Trophoblast cell (in vitro differentiated cells and primary cell): Measurements from ENCODE around the gene SYNPR.

Source experiments
- DNase-seq, 2 donors: peaks; one replicate each; pipeline ENCODE4 v3.0.0-alpha.2; 2016
- H2AFZ ChIP-seq: 2 replicates; pipeline ENCODE4 v1.6.1; 2013; ENCODE audit warnings: low read length, moderate library complexity, mild to moderate bottlenecking; ENCODE audit not compliant: insufficient read depth, poor library complexity
- H2AK5ac ChIP-seq: 2 replicates; pipeline ENCODE4 v1.6.1; 2013; ENCODE audit warnings: mild to moderate bottlenecking, low read length
- H2BK120ac ChIP-seq: 2 replicates; pipeline ENCODE4 v1.6.1; 2013; ENCODE audit warnings: low read length, mild to moderate bottlenecking, moderate library complexity; ENCODE audit not compliant: insufficient read depth, poor library complexity
- H2BK12ac ChIP-seq: 2 replicates; pipeline ENCODE4 v1.6.1; 2013; ENCODE audit warnings: mild to moderate bottlenecking, low read length, moderate library complexity
- H2BK5ac ChIP-seq: 2 replicates; pipeline ENCODE4 v1.6.1; 2013; ENCODE audit warnings: low read length, low read depth, moderate library complexity, mild to moderate bottlenecking; ENCODE audit not compliant: poor library complexity
- H3K14ac ChIP-seq: 2 replicates; pipeline ENCODE4 v1.6.1; 2013; ENCODE audit warnings: mild to moderate bottlenecking, low read length
- H3K18ac ChIP-seq: 2 replicates; pipeline ENCODE4 v1.6.1; 2013; ENCODE audit warnings: mild to moderate bottlenecking, low read length
- H3K23ac ChIP-seq: 2 replicates; pipeline ENCODE4 v1.6.1; 2013; ENCODE audit warnings: low read length
- H3K27ac ChIP-seq: 2 replicates; pipeline ENCODE4 v1.5.1; 2013; ENCODE audit warnings: low read depth, mild to moderate bottlenecking, inconsistent platforms, low read length, moderate library complexity
- H3K27me3 ChIP-seq: 2 replicates; pipeline ENCODE4 v1.6.1; 2013; ENCODE audit warnings: inconsistent platforms, mild to moderate bottlenecking, low read length, moderate library complexity; ENCODE audit not compliant: insufficient read depth
- H3K36me3 ChIP-seq, 2 experiments: 1 replicate in 1 of 2; 2 replicates in 1 of 2; pipeline ENCODE4 v1.6.1; 2013; ENCODE audit warnings: low read length in 2 of 2, mild to moderate bottlenecking in 2 of 2, moderate library complexity in 1 of 2; ENCODE audit not compliant: insufficient read depth in 2 of 2, control insufficient read depth in 1 of 2
- H3K4ac ChIP-seq: 2 replicates; pipeline ENCODE4 v1.6.1; 2013; ENCODE audit warnings: low read depth, mild to moderate bottlenecking, low read length, moderate library complexity
- H3K4me1 ChIP-seq, 2 experiments: 1 replicate in 1 of 2; 2 replicates in 1 of 2; pipeline ENCODE4 v1.6.1; 2013; ENCODE audit warnings: low read length in 2 of 2, mild to moderate bottlenecking in 2 of 2, moderate library complexity in 1 of 2; ENCODE audit not compliant: insufficient read depth in 2 of 2, control insufficient read depth in 1 of 2
- H3K4me2 ChIP-seq: 2 replicates; pipeline ENCODE4 v1.6.1; 2013; ENCODE audit warnings: inconsistent platforms, mild to moderate bottlenecking, low read length, moderate library complexity
- H3K4me3 ChIP-seq: 2 replicates; pipeline ENCODE4 v1.5.1; 2013; ENCODE audit warnings: mild to moderate bottlenecking, low read depth, low read length, inconsistent platforms
- H3K79me1 ChIP-seq: one replicate; pipeline ENCODE4 v1.6.1; 2013; ENCODE audit warnings: low read length
- H3K79me2 ChIP-seq: 2 replicates; pipeline ENCODE4 v1.6.1; 2013; ENCODE audit warnings: low read length, mild to moderate bottlenecking; ENCODE audit not compliant: control insufficient read depth, insufficient read depth, poor library complexity
- H3K9ac ChIP-seq: 2 replicates; pipeline ENCODE4 v1.6.1; 2013; ENCODE audit warnings: mild to moderate bottlenecking, low read length
- H3K9me3 ChIP-seq: 2 replicates; pipeline ENCODE4 v1.6.1; 2013; ENCODE audit warnings: low read depth, mild to moderate bottlenecking, control low read depth, inconsistent platforms, low read length; ENCODE audit not compliant: insufficient read depth
- H4K12ac ChIP-seq: 2 replicates; pipeline ENCODE4 v1.6.1; 2013; ENCODE audit warnings: low read depth, mild to moderate bottlenecking, low read length, moderate library complexity
- H4K8ac ChIP-seq: 2 replicates; pipeline ENCODE4 v1.6.1; 2013; ENCODE audit warnings: low read depth, mild to moderate bottlenecking, low read length, moderate library complexity
- H4K91ac ChIP-seq: one replicate; pipeline ENCODE4 v1.6.1; 2013; ENCODE audit warnings: low read depth, mild to moderate bottlenecking, low read length, moderate library complexity
- WGBS: extraction: QIAGEN DNeasy Blood & Tissue Kit; methylation state at CpG from one replicate; pipeline ENCODE4 v1.1.7; 2013; ENCODE audit warnings: missing lambda C conversion rate; ENCODE audit not compliant: insufficient read length, insufficient coverage; ENCODE audit errors: extremely low coverage; 5-methylcytosine and 5-hydroxymethylcytosine counted together

Gene SYNPR

GRCh38 chr3:63232764-63233396 lies 45.2 kb upstream of the SYNPR start:
- no peak overlapping the region for H4K8ac ChIP-seq
- no peak overlapping the region for H3K14ac ChIP-seq
- no CpG with 5 or more reads among the region's 3 CpGs for WGBS

GRCh38 chr3:63240381-63240902 lies 37.7 kb upstream of the SYNPR start:
- Histone ChIP-seq H3K79me2 (no peaks in the 10 kb centered on the region), H2BK120ac (no peak overlapping the region), H4K91ac (no peak overlapping the region), H3K23ac (no peak overlapping the region), H4K12ac (no peak overlapping the region), H3K27ac (no peak overlapping the region), H2BK5ac (no peak overlapping the region), H3K4me3 (no peak overlapping the region), H3K36me3 (no peaks in the 10 kb centered on the region), H3K9me3 (peaks cover 2% of the 10 kb centered on the region), H3K27me3 (no peaks in the 10 kb centered on the region), H3K79me1 (no peaks in the 10 kb centered on the region), H3K4me2 (no peak overlapping the region), H2AFZ (no peak overlapping the region), H2BK12ac (no peak overlapping the region), H3K14ac (no peak overlapping the region), H2AK5ac (no peak overlapping the region), H3K4me1 (no peaks in the 10 kb centered on the region), H3K4ac (no peak overlapping the region), H3K18ac (no peak overlapping the region), H4K8ac (no peak overlapping the region), H3K9ac (no peak overlapping the region)
- no CpG with 5 or more reads among the region's 5 CpGs for WGBS
- no peak for DNase-seq

More at GRCh38 chr3:63232764-63233396, 45.2 kb upstream of the SYNPR start:
- H4K12ac ChIP-seq = no peak overlapping the region
- no peak overlapping the region for H2AFZ ChIP-seq
- H2BK5ac ChIP-seq = no peak overlapping the region
- no peak overlapping the region for H3K18ac ChIP-seq
- H2BK120ac ChIP-seq = no peak overlapping the region
- H3K36me3 ChIP-seq = no peaks in the 10 kb centered on the region
- H3K9ac ChIP-seq = no peak overlapping the region
- no peak overlapping the region for H2AK5ac ChIP-seq
- H2BK12ac ChIP-seq = no peak overlapping the region
- H3K9me3 ChIP-seq = no peaks in the 10 kb centered on the region
- H3K4me3 ChIP-seq = no peak overlapping the region
- peak in 1 of 2 donors; percentile 36 for DNase-seq
- no peak overlapping the region for H3K23ac ChIP-seq
- no peak overlapping the region for H3K4ac ChIP-seq
- no peak overlapping the region for H3K4me2 ChIP-seq
- no peak overlapping the region for H4K91ac ChIP-seq
- H3K79me2 ChIP-seq = no peaks in the 10 kb centered on the region
- H3K79me1 ChIP-seq = no peaks in the 10 kb centered on the region
- H3K27me3 ChIP-seq = no peaks in the 10 kb centered on the region
- H3K4me1 ChIP-seq = no peaks in the 10 kb centered on the region
- no peak overlapping the region for H3K27ac ChIP-seq

GRCh38 chr3:63242124-63242523 lies 36.0 kb upstream of the SYNPR start:
- Histone ChIP-seq H3K4me1 (no peaks in the 10 kb centered on the region), H2BK12ac (no peak overlapping the region), H3K27me3 (no peaks in the 10 kb centered on the region), H3K14ac (no peak overlapping the region), H3K9me3 (peaks cover 2% of the 10 kb centered on the region), H4K12ac (no peak overlapping the region), H3K9ac (no peak overlapping the region), H2AK5ac (no peak overlapping the region), H2BK120ac (no peak overlapping the region), H3K23ac (no peak overlapping the region), H2BK5ac (no peak overlapping the region), H3K79me2 (no peaks in the 10 kb centered on the region), H4K91ac (no peak overlapping the region), H3K27ac (no peak overlapping the region), H3K36me3 (no peaks in the 10 kb centered on the region), H3K4me2 (no peak overlapping the region), H3K4me3 (no peak overlapping the region), H3K4ac (no peak overlapping the region), H2AFZ (no peak overlapping the region), H3K79me1 (no peaks in the 10 kb centered on the region), H4K8ac (no peak overlapping the region), H3K18ac (no peak overlapping the region)
- DNase-seq = no peak
- WGBS = no CpG with 5 or more reads among the region's 2 CpGs

- Histone ChIP-seq H2AFZ (no peak overlapping the region), H2BK120ac (no peak overlapping the region), H3K4me2 (no peak overlapping the region), H3K4ac (no peak overlapping the region), H3K9ac (no peak overlapping the region), H2BK12ac (no peak overlapping the region), H3K79me1 (no peaks in the 10 kb centered on the region), H4K91ac (no peak overlapping the region), H2BK5ac (no peak overlapping the region), H3K9me3 (no peaks in the 10 kb centered on the region), H3K18ac (no peak overlapping the region), H3K4me3 (no peak overlapping the region), H3K23ac (no peak overlapping the region), H4K8ac (no peak overlapping the region), H3K4me1 (no peaks in the 10 kb centered on the region), H3K27me3 (no peaks in the 10 kb centered on the region), H3K79me2 (no peaks in the 10 kb centered on the region), H3K14ac (no peak overlapping the region), H3K27ac (no peak overlapping the region), H2AK5ac (no peak overlapping the region), H4K12ac (no peak overlapping the region), H3K36me3 (no peaks in the 10 kb centered on the region)
- no CpG with 5 or more reads among the region's 3 CpGs for WGBS
- DNase-seq = no peak
These were observed 33.6 kb upstream of the SYNPR start for GRCh38 chr3:63244486-63244885.
